Measurements from ENCODE around the gene TMEM238L. TPM values are rescaled to one million over a fixed set of nuclear protein-coding genes. Genes with fewer than 3 reads are reported as not detected.

Gene TMEM238L
- total and polyA plus RNA-seq, 9 of the 15 experiments (the other 6 are each of a cell fraction or from before 2014, with no cell fraction given): not detected

DNA sequence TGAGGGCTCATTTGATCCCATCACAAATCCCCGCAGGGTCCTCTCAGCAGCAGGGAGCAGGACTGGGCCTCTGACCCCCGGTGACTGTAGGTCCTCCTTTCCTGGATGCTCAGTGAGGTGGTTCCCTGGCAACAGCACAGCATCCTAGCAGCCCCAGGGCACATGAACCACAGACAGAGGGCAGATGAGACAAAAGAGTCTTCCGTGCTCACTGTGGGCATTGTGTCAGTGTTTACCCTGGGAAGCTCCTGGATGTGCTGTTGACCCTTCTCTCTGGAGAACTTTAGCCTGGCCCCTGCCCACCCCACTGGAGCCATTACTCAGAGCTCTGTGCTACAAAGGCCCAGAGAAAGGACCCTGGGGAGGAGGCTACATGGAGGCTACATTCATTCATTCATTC is 52.3 kb downstream of the TMEM238L start:
- Histone ChIP-seq H3K36me3 (ENCODE audit: control insufficient read depth, insufficient read depth, low read length) (no peaks in the 10 kb centered on the region), H3K4me3 (no peak overlapping the region), H3K27me3 (ENCODE audit: control insufficient read depth in 2 of 2, insufficient read depth in 2 of 2, low read length in 2 of 2) (peaks cover 0 to 10% of the 10 kb centered on the region in 2 experiments; a peak in 1 of 5 replicates), H2AFZ (ENCODE audit: low read depth, low read length) (no peak overlapping the region), H3K27ac (ENCODE audit: extremely low read depth, low read depth, low read length) (no peak overlapping the region), H3K4me1 (replicated peaks in 1 of 2; ENCODE audit: control insufficient read depth in 2 of 2, insufficient read depth in 2 of 2, low read length in 2 of 2) (no peaks in the 10 kb centered on the region), H3K79me2 (ENCODE audit: control insufficient read depth, insufficient read depth, low read length) (no peaks in the 10 kb centered on the region), H3K4me2 (ENCODE audit: insufficient read depth, low read length) (no peak overlapping the region), H4K20me1 (replicated peaks; ENCODE audit: control insufficient read depth, insufficient read depth, low read length) (peaks cover 6% of the 10 kb centered on the region; the same call in 1 of the 2 replicates), H3K9me1 (ENCODE audit: control insufficient read depth, insufficient read depth, low read length) (no peaks in the 10 kb centered on the region), H3K9me3 (replicated peaks; ENCODE audit: control insufficient read depth, insufficient read depth, low read depth, low read length) (no peaks in the 10 kb centered on the region), H3K9ac (ENCODE audit: insufficient read depth in 1 of 2, low read depth in 2 of 2, low read length in 2 of 2) (no peak overlapping the region)
- POLR2A ChIA-PET: no interaction called here
- no peak for DNase-seq (ENCODE audit: extremely low read depth in 1 of 4, low spot score in 3 of 4)
- no peak for FAIRE-seq
- in situ Hi-C loops (cut with MboI): no loop called here
- no peak for ATAC-seq
- CTCF ChIA-PET (ENCODE audit: low intra/inter-chr PET ratio): no interaction called here
- no TSS peak for BruUV-seq (replicated peaks)
- WGBS (ENCODE audit: insufficient coverage, low coverage, missing lambda C conversion rate): 0% methylated on average over 1 of the region's 3 CpGs
- intact Hi-C loops (cut with micrococcal nuclease): no loop called here
- TF ChIP-seq, protein P1, sequence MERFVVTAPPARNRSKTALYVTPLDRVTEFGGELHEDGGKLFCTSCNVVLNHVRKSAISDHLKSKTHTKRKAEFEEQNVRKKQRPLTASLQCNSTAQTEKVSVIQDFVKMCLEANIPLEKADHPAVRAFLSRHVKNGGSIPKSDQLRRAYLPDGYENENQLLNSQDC (CRISPR knock-in tag; IDR thresholded peaks at IDR 0.05): no peak
- TF ChIP-seq DDX20 (tag; IDR thresholded peaks at IDR 0.05; ENCODE audit: low read depth) (no peak), GATAD2A (IDR thresholded peaks at IDR 0.05) (no peak), SIRT6 (IDR thresholded peaks at IDR 0.05; ENCODE audit: low read depth, low read length) (no peak), BMI1 (IDR thresholded peaks at IDR 0.05; ENCODE audit: low read length) (no peak)
- TF ChIP-seq, protein P2, sequence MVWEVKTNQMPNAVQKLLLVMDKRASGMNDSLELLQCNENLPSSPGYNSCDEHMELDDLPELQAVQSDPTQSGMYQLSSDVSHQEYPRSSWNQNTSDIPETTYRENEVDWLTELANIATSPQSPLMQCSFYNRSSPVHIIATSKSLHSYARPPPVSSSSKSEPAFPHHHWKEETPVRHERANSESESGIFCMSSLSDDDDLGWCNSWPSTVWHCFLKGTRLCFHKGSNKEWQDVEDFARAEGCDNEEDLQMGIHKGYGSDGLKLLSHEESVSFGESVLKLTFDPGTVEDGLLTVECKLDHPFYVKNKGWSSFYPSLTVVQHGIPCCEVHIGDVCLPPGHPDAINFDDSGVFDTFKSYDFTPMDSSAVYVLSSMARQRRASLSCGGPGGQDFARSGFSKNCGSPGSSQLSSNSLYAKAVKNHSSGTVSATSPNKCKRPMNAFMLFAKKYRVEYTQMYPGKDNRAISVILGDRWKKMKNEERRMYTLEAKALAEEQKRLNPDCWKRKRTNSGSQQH (CRISPR knock-in tag; IDR thresholded peaks at IDR 0.05): no peak
- TF ChIP-seq, protein P3, sequence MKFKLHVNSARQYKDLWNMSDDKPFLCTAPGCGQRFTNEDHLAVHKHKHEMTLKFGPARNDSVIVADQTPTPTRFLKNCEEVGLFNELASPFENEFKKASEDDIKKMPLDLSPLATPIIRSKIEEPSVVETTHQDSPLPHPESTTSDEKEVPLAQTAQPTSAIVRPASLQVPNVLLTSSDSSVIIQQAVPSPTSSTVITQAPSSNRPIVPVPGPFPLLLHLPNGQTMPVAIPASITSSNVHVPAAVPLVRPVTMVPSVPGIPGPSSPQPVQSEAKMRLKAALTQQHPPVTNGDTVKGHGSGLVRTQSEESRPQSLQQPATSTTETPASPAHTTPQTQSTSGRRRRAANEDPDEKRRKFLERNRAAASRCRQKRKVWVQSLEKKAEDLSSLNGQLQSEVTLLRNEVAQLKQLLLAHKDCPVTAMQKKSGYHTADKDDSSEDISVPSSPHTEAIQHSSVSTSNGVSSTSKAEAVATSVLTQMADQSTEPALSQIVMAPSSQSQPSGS (CRISPR knock-in tag; IDR thresholded peaks at IDR 0.05): no peak

All from K562 (cell line).